CD4-positive, alpha-beta memory T cell (primary cell): Measurements from ENCODE around the gene MGAT4A. TPM values are rescaled to one million over a fixed set of nuclear protein-coding genes. Genes with fewer than 3 reads are reported as not detected.
A peak's percentile ranks its signal among the peaks of the same experiment; 100 is the strongest.

Experiments used
- CTCF ChIA-PET: fragments of 350-600 bp; sonication (Branson Sonifier 250); formaldehyde crosslinking; loops from one replicate; lab custom pipeline; 2021; ENCODE audit warnings: inconsistent platforms; ENCODE audit not compliant: partially characterized antibody; lab: Charles Lee
- POLR2A ChIA-PET: fragments of 350-600 bp; sonication (Branson Sonifier 250); formaldehyde crosslinking; loops from one replicate; lab custom pipeline; 2021; ENCODE audit not compliant: partially characterized antibody; lab: Charles Lee
- DNase-seq, 5 donors: peaks; one replicate each; pipeline versions ENCODE4 v3.0.0 to v3.0.0-alpha.2; 2020 to 2022; ENCODE audit warnings: mixed read lengths in 1 of 5
- H3K27ac ChIP-seq: one replicate; pipeline ENCODE4 v1.7.0; 2013; ENCODE audit warnings: low read depth, low read length
- H3K27me3 ChIP-seq: 2 replicates; pipeline ENCODE4 v1.7.0; 2013; ENCODE audit warnings: mild to moderate bottlenecking, low read length, moderate library complexity; ENCODE audit not compliant: insufficient read depth
- H3K36me3 ChIP-seq: 2 replicates; pipeline ENCODE4 v1.7.0; 2013; ENCODE audit warnings: mild to moderate bottlenecking, low read length, moderate library complexity; ENCODE audit not compliant: insufficient read depth
- H3K4me1 ChIP-seq: 2 replicates; pipeline ENCODE4 v1.7.0; 2013; ENCODE audit warnings: mild to moderate bottlenecking, low read length, moderate library complexity; ENCODE audit not compliant: insufficient read depth
- H3K4me3 ChIP-seq, 2 donors: one replicate each; pipeline ENCODE4 v1.7.0; 2013; ENCODE audit warnings: low read length in 2 of 2, mild to moderate bottlenecking in 1 of 2
- H3K9me3 ChIP-seq, 2 donors: one replicate each; pipeline ENCODE4 v1.7.0; 2013; ENCODE audit warnings: low read length in 2 of 2, control low read depth in 1 of 2; ENCODE audit not compliant: control insufficient read depth in 1 of 2
- H3K27ac Mint-ChIP-seq, 7 donors: one replicate each; pipeline ENCODE4 v1.8.0; 2020 to 2021; ENCODE audit warnings: mixed read lengths in 7 of 7, mild to moderate bottlenecking in 6 of 7, inconsistent platforms in 3 of 7, moderate library complexity in 3 of 7
- H3K27me3 Mint-ChIP-seq, 2 donors: one replicate each; pipeline ENCODE4 v1.8.0; 2020 to 2021; ENCODE audit warnings: mixed read lengths in 2 of 2
- H3K36me3 Mint-ChIP-seq, 2 donors: one replicate each; pipeline ENCODE4 v1.8.0; 2020 to 2021; ENCODE audit warnings: mixed read lengths in 2 of 2, inconsistent platforms in 1 of 2, mild to moderate bottlenecking in 1 of 2
- H3K4me1 Mint-ChIP-seq, 4 donors: one replicate each; pipeline ENCODE4 v1.8.0; 2020 to 2021; ENCODE audit warnings: mixed read lengths in 4 of 4, mild to moderate bottlenecking in 1 of 4
- H3K4me3 Mint-ChIP-seq, 8 donors: one replicate each; pipeline ENCODE4 v1.8.0; 2020 to 2021; ENCODE audit warnings: mixed read lengths in 8 of 8, mild to moderate bottlenecking in 7 of 8, moderate library complexity in 6 of 8, inconsistent platforms in 3 of 8
- H3K9me3 Mint-ChIP-seq, 8 donors: one replicate each; pipeline ENCODE4 v1.8.0; 2020 to 2021; ENCODE audit warnings: mixed read lengths in 8 of 8, mild to moderate bottlenecking in 5 of 8, inconsistent platforms in 3 of 8, moderate library complexity in 1 of 8
- intact Hi-C: fragments of 100-400 bp; cut with micrococcal nuclease; formaldehyde crosslinking; loops from one replicate; pipeline ENCODE4 v1.15.1; 2023
- polyA plus RNA-seq, 2 donors: library from polyadenylated mRNA; unstranded; fragments of 300-500 nt; fragmentation: Illumina TruSeq; gene quantifications; one replicate each; pipeline ENCODE4 v1.2.3, GENCODE V29; 2021
- total RNA-seq, 2 experiments: library from RNA; stranded (reverse); gene quantifications; one replicate each; pipeline ENCODE4 v1.2.3, GENCODE V29; 2021

MGAT4A gene
- total and polyA plus RNA-seq, 4 experiments from 2014 or later = 223 to 336 (median 263) TPM

DNA sequence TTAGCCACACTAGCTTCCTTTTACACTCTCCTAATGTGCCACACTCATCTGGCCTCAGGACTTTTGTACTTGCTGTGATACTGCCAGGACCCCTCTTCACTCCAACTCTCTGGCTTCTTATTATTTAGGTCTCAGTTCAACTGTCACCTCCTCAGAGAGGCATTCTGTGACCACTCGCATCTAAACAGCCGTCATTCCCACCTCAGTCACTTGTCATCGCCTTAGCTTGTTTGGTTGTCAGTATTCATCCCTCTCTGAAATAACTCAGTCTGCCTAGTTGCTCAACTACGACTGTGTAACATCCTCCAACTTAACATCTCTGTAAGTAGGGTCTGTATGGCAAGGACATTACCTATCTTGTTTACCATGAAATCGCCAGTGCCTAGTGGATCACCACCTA, 27.2 kb downstream of the MGAT4A start:
- Histone ChIP-seq H3K36me3 (peaks cover 6% of the 10 kb centered on the region), H3K9me3 (no peaks in the 10 kb centered on the region), H3K4me1 (peaks cover 83% of the 10 kb centered on the region), H3K4me3 (no peak overlapping the region), H3K27me3 (no peaks in the 10 kb centered on the region), H3K27ac (peak overlapping the region; percentile 36)
- H3K36me3 Mint-ChIP-seq = peaks cover 28 to 49% of the 10 kb centered on the region in 2 donors
- H3K27ac Mint-ChIP-seq = peak overlapping the region; percentile 68 to 90 (median 84)
- H3K9me3 Mint-ChIP-seq = no peaks in the 10 kb centered on the region
- peak overlapping the region; percentile 10 to 76 (median 50) for H3K4me3 Mint-ChIP-seq
- ChIA-PET POLR2A (interaction anchor here (1.1 to 1.7 kb wide), 3 partner anchors 18 to 54 kb away, joined by 4 to 5 read pairs (median 5); no protein-coding TSS in a partner anchor), CTCF (interaction anchor here (3.7 kb wide), 1 partner anchor 12 kb away, joined by 16 read pairs; no protein-coding TSS in a partner anchor)
- no peak for DNase-seq
- H3K27me3 Mint-ChIP-seq = no peaks in the 10 kb centered on the region
- intact Hi-C loops = loop anchor here (2.0 kb wide), 2 partner anchors 13 to 19 kb away; no protein-coding TSS in a partner anchor
- H3K4me1 Mint-ChIP-seq = peaks cover 58 to 82% (median 72%) of the 10 kb centered on the region in 4 donors

DNA sequence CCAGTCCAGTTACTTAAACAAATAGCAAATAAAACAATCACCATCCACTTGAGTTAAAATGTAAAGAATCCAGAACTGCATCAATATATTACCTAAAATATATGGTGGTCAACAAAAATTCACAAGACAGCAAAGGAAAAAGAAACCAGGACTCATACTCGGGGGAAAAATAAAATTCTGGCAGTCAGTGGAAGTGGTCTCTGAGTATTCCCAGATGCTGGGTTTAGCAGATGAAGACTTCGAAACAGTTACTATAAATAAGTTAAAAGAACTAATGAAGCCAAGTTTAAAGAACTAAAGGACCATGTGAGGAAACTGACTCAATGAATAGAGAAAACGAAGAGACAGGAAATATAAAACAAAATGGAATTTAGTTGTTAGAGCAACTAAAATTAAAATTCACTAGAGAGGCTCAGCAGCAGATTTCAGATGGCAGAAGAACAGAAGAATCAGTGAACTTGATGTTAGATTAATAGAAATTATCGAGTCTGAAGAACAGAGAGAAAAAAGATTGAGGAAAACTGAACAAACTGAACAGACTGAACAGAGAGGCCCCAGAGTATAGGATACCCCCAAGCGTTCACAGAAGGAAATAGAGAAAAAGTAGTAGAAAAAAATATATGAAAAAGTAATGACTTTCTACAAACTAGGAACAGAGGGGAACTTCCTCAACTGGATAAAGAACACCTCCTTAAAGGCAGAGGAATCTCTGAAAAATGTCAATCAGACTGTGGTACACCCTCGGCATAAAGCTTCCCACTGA, 27.9 kb downstream of the MGAT4A start:
- Mint-ChIP-seq H3K9me3 (no peaks in the 10 kb centered on the region), H3K4me3 (peak overlapping the region in 7 of 8 donors; percentile 10 to 76 (median 64)), H3K27ac (peak overlapping the region; percentile 68 to 90 (median 85)), H3K27me3 (no peaks in the 10 kb centered on the region), H3K36me3 (peaks cover 33 to 48% of the 10 kb centered on the region in 2 donors), H3K4me1 (peaks cover 59 to 84% (median 73%) of the 10 kb centered on the region in 4 donors)
- H3K27me3 ChIP-seq = no peaks in the 10 kb centered on the region
- ChIA-PET POLR2A (interaction anchor here (1.1 to 1.7 kb wide), 4 partner anchors 19 to 69 kb away, joined by 3 to 5 read pairs (median 4); no protein-coding TSS in a partner anchor), CTCF (interaction anchor here (1.6 kb wide), 1 partner anchor 54 kb away, joined by 5 read pairs; no protein-coding TSS in a partner anchor)
- H3K9me3 ChIP-seq = no peaks in the 10 kb centered on the region
- intact Hi-C loops = loop anchor here (1.0 to 2.0 kb wide), 3 partner anchors 8 to 18 kb away; no protein-coding TSS in a partner anchor
- peaks cover 6% of the 10 kb centered on the region for H3K36me3 ChIP-seq
- H3K4me3 ChIP-seq = no peak overlapping the region
- no peak for DNase-seq
- H3K4me1 ChIP-seq = peaks cover 83% of the 10 kb centered on the region
- H3K27ac ChIP-seq = peak overlapping the region; percentile 36

DNA sequence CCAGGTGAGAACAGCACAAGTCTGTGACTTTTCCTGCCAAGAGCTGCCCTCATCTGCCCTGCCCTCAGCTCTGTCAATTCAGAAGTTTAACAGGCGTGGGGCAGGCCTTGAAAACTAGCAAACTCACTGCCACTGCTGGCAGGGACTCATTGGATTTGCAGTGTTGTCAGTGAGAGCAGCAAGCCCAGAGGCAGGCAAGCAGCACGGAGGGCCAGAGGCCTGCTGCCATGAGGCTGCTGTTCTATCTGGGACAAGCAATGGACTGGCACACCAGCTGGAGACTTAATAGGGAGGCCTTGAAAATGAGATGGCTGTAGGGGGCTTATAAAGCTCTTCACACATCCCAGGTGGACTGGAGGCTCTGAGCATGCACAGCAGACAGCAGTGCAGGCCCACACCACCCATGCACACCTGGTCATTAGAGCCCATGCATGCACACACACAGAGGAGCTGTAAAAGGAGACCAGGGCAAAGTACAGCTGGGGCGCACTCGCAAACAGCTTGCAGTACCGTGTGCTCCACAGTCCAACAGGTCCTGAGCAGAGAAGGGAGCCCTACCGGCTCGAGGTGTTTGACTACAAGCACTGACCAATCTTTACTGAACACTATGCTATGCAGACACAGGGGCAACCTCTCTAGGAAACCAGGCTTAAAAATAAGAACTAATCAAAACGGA, 28.7 kb downstream of the MGAT4A start:
- H3K36me3 ChIP-seq = peaks cover 6% of the 10 kb centered on the region
- intact Hi-C loops = loop anchor here (1.0 to 2.0 kb wide), 3 partner anchors 9 to 17 kb away; no protein-coding TSS in a partner anchor
- CTCF ChIA-PET = interaction anchor here (1.6 to 2.2 kb wide), 2 partner anchors 10 to 53 kb away, joined by 5 to 7 read pairs; no protein-coding TSS in a partner anchor
- H3K4me1 Mint-ChIP-seq = peaks cover 60 to 84% (median 73%) of the 10 kb centered on the region in 4 donors
- H3K27ac Mint-ChIP-seq = peak overlapping the region; percentile 30 to 90 (median 81)
- peaks cover 30 to 45% of the 10 kb centered on the region in 2 donors for H3K36me3 Mint-ChIP-seq
- H3K4me3 ChIP-seq = no peak overlapping the region
- peaks cover 83% of the 10 kb centered on the region for H3K4me1 ChIP-seq
- peak overlapping the region; percentile 27 to 76 (median 68) for H3K4me3 Mint-ChIP-seq
- no peaks in the 10 kb centered on the region for H3K9me3 Mint-ChIP-seq
- POLR2A ChIA-PET = interaction anchor here (1.1 to 1.5 kb wide), 4 partner anchors 16 to 69 kb away, joined by 3 to 4 read pairs (median 4); no protein-coding TSS in a partner anchor
- DNase-seq = no peak
- no peaks in the 10 kb centered on the region for H3K27me3 Mint-ChIP-seq
- H3K27ac ChIP-seq = peak overlapping the region; percentile 29
- H3K27me3 ChIP-seq = no peaks in the 10 kb centered on the region
- H3K9me3 ChIP-seq = no peaks in the 10 kb centered on the region

DNA sequence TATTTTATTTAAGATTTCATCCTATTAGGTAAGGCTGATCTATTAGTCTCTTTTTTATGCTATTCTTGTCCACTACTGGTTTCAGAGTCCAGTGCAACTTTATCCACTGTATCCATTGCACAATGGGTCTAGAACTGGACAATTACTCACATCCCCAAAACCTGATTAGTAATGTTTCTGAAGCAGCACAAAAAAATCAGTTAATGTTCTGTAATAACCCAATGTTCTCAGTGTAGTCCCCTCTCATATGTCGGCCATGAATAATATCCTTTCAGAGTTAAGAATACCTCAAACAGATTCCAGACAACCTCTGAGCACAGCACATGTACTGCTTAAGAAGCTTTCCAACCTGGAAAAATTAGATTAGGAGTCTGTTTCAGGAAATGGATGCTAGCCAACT, 29.7 kb downstream of the MGAT4A start:
- intact Hi-C loops = no loop called here
- H3K4me1 Mint-ChIP-seq = peaks cover 66 to 89% (median 78%) of the 10 kb centered on the region in 4 donors
- no peak for DNase-seq
- ChIA-PET POLR2A (interaction anchor here (1.1 to 1.5 kb wide), 3 partner anchors 8 to 37 kb away, joined by 3 to 4 read pairs (median 4); no protein-coding TSS in a partner anchor), CTCF (interaction anchor here (1.6 to 2.2 kb wide), 2 partner anchors 9 to 52 kb away, joined by 5 to 7 read pairs; no protein-coding TSS in a partner anchor)
- Histone ChIP-seq H3K36me3 (peaks cover 6% of the 10 kb centered on the region), H3K9me3 (no peaks in the 10 kb centered on the region), H3K27me3 (no peaks in the 10 kb centered on the region), H3K4me3 (no peak overlapping the region), H3K4me1 (peaks cover 92% of the 10 kb centered on the region), H3K27ac (no peak overlapping the region)
- peak overlapping the region in 6 of 7 donors; percentile 37 to 85 (median 53) for H3K27ac Mint-ChIP-seq
- no peaks in the 10 kb centered on the region for H3K27me3 Mint-ChIP-seq
- H3K4me3 Mint-ChIP-seq = peak overlapping the region in 4 of 8 donors; percentile 25 to 72 (median 49)
- H3K9me3 Mint-ChIP-seq = no peaks in the 10 kb centered on the region
- H3K36me3 Mint-ChIP-seq = peaks cover 35 to 47% of the 10 kb centered on the region in 2 donors

DNA sequence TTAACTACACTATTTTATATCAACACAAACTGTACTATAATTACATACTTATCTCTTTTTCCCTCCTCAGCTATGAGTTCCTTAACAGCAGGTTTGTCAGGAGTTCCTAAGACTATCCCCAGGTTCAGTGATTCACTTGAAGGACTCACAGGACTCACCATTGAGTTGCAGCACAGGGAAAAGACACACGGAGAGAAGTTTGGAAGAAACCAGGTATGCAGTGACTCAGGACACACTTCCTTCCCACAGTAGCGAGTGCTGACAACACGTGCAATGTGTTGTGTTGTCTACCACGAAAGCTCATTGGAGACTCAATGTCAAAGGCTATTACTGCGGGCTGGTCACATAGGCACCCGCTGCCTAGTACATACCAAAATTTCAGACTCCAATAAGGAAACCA, 32.0 kb downstream of the MGAT4A start:
- intact Hi-C loops = loop anchor here (5.0 kb wide), 1 partner anchor 42 kb away; no protein-coding TSS in a partner anchor
- H3K27me3 ChIP-seq = no peaks in the 10 kb centered on the region
- no peak overlapping the region for H3K4me3 ChIP-seq
- peaks cover 32 to 44% of the 10 kb centered on the region in 2 donors for H3K36me3 Mint-ChIP-seq
- peak overlapping the region; percentile 6 to 81 (median 31) for H3K27ac Mint-ChIP-seq
- peak overlapping the region in 7 of 8 donors; percentile 3 to 67 (median 35) for H3K4me3 Mint-ChIP-seq
- no peaks in the 10 kb centered on the region for H3K9me3 ChIP-seq
- H3K4me1 Mint-ChIP-seq = peaks cover 68 to 90% (median 81%) of the 10 kb centered on the region in 4 donors
- H3K27ac ChIP-seq = no peak overlapping the region
- no peak for DNase-seq
- H3K9me3 Mint-ChIP-seq = no peaks in the 10 kb centered on the region
- CTCF ChIA-PET = interaction anchor here (1.6 to 3.3 kb wide), 2 partner anchors 12 to 49 kb away, joined by 4 to 9 read pairs; no protein-coding TSS in a partner anchor
- H3K36me3 ChIP-seq = peaks cover 6% of the 10 kb centered on the region
- H3K4me1 ChIP-seq = peaks cover 92% of the 10 kb centered on the region
- POLR2A ChIA-PET = interaction anchor here (0.6 to 1.6 kb wide), 7 partner anchors 9 to 133 kb away, joined by 3 to 5 read pairs (median 3); no protein-coding TSS in a partner anchor
- no peaks in the 10 kb centered on the region for H3K27me3 Mint-ChIP-seq

DNA sequence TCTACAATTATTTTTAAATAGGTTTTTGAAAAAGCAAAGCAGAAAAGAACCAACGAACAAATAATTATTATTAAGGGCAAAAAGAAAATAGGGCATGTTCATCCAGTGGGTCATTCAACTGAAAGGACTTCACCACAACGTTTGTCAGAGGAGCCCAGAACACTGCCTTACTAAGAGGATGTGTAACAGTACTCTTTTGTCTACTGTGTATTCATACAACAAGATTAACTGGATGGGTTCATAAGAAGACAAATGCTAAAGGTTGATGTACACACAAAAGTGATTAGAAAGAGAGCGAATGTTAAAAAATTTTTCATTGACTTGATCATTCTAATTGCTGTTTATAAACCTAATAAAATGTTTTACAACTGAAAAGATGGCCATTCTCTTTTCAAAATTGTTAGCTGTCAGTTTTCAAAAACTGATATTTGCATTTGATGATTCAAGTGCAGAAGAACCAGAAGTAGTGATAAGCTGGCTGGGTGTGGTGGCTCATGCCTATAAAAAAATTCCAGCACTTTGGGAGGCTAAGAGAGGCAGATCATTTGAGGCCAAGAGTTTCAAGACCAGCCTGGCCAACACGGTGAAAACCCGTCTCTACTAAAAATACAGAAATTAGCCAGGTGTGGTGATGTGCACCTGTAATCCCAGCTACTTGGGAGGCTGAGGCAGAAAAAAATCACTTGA, 33.1 kb downstream of the MGAT4A start:
- peaks cover 6% of the 10 kb centered on the region for H3K36me3 ChIP-seq
- Mint-ChIP-seq H3K4me1 (peaks cover 71 to 90% (median 81%) of the 10 kb centered on the region in 4 donors), H3K27ac (peak overlapping the region in 6 of 7 donors; percentile 0 to 74 (median 24)), H3K27me3 (no peaks in the 10 kb centered on the region), H3K36me3 (peaks cover 31 to 43% of the 10 kb centered on the region in 2 donors), H3K9me3 (no peaks in the 10 kb centered on the region), H3K4me3 (peak overlapping the region in 4 of 8 donors; percentile 30 to 54 (median 42))
- no peak overlapping the region for H3K27ac ChIP-seq
- DNase-seq = no peak
- H3K4me1 ChIP-seq = peaks cover 92% of the 10 kb centered on the region
- no peaks in the 10 kb centered on the region for H3K9me3 ChIP-seq
- CTCF ChIA-PET = interaction anchor here (3.3 kb wide), 1 partner anchor 11 kb away, joined by 9 read pairs; no protein-coding TSS in a partner anchor
- H3K4me3 ChIP-seq = no peak overlapping the region
- POLR2A ChIA-PET = interaction anchor here (1.2 kb wide), 1 partner anchor 10 kb away, joined by 3 read pairs; no protein-coding TSS in a partner anchor
- intact Hi-C loops = loop anchor here (5.0 kb wide), 1 partner anchor 40 kb away; no protein-coding TSS in a partner anchor
- H3K27me3 ChIP-seq = no peaks in the 10 kb centered on the region
